HUES6 (cell line): ENCODE measurements around the gene MARK2.

ENCODE experiments used
- H3K27ac ChIP-seq: 2 replicates; pipeline ENCODE4 v1.7.0; 2013; ENCODE audit warnings: low read depth, mild to moderate bottlenecking, low read length, inconsistent platforms
- H3K27me3 ChIP-seq: 2 replicates; pipeline ENCODE4 v1.6.1; 2013; ENCODE audit warnings: low read length; ENCODE audit not compliant: control insufficient read depth, insufficient read depth
- H3K36me3 ChIP-seq: 2 replicates; pipeline ENCODE4 v1.6.1; 2013; ENCODE audit warnings: low read length; ENCODE audit not compliant: control insufficient read depth, insufficient read depth
- H3K4me1 ChIP-seq: 2 replicates; pipeline ENCODE4 v1.6.1; 2013; ENCODE audit warnings: low read length; ENCODE audit not compliant: control insufficient read depth, insufficient read depth
- H3K4me3 ChIP-seq: 2 replicates; pipeline ENCODE4 v1.5.1; 2013; ENCODE audit warnings: low read depth, low read length
- H3K9ac ChIP-seq: one replicate; pipeline ENCODE4 v1.6.1; 2013; ENCODE audit warnings: mild to moderate bottlenecking, low read length
- H3K9me3 ChIP-seq: 2 replicates; pipeline ENCODE4 v1.6.1; 2013; ENCODE audit warnings: low read depth, low read length; ENCODE audit not compliant: control insufficient read depth, insufficient read depth

The MARK2 gene

GRCh38 chr11:63951779-63952536, 113.0 kb downstream of the MARK2 start:
- no peak overlapping the region for H3K27ac ChIP-seq
- no peak overlapping the region for H3K4me3 ChIP-seq
- no peaks in the 10 kb centered on the region for H3K4me1 ChIP-seq
- H3K27me3 ChIP-seq = no peaks in the 10 kb centered on the region
- no peaks in the 10 kb centered on the region for H3K9me3 ChIP-seq
- H3K36me3 ChIP-seq = peaks cover 67% of the 10 kb centered on the region
- H3K9ac ChIP-seq = peak overlapping the region; percentile 0

DNA sequence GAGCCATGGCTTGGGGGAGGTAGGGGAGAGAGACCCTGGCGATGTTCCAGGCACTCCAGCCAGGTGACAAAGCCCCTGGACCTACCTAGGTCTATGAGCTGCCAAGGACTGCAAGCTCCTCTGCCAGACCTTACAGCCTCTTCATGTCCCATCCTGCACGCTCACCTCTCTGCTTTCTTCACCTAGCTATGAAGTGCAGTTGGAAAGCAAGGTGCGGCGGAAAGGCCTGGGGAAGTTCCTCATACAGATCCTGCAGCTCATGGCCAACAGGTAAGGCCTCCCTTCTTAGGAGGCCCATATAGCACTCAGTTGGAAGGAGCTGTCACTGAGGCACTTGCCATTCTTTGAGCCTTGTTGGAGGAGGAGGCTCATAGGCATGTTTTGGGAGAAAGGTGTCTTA, 113.7 kb downstream of the MARK2 start:
- no peaks in the 10 kb centered on the region for H3K27me3 ChIP-seq
- no peaks in the 10 kb centered on the region for H3K4me1 ChIP-seq
- H3K9me3 ChIP-seq = no peaks in the 10 kb centered on the region
- no peak overlapping the region for H3K4me3 ChIP-seq
- no peak overlapping the region for H3K27ac ChIP-seq
- H3K9ac ChIP-seq = no peak overlapping the region
- H3K36me3 ChIP-seq = peaks cover 68% of the 10 kb centered on the region

GRCh38 chr11:63958008-63958407, 119.1 kb downstream of the MARK2 start:
- H3K27me3 ChIP-seq = no peaks in the 10 kb centered on the region
- H3K4me3 ChIP-seq = no peak overlapping the region
- peaks cover 42% of the 10 kb centered on the region for H3K36me3 ChIP-seq
- H3K9me3 ChIP-seq = no peaks in the 10 kb centered on the region
- H3K27ac ChIP-seq = no peak overlapping the region
- H3K4me1 ChIP-seq = peaks cover 7% of the 10 kb centered on the region
- H3K9ac ChIP-seq = no peak overlapping the region
